PFSK-1 (cell line): ENCODE measurements around the gene CHADL.

ENCODE experiments used
- FOXP2 ChIP-seq: optimal IDR thresholded peaks from 2 replicates; pipeline ENCODE3; 2011; ENCODE audit warnings: borderline replicate concordance, control low read depth, inconsistent platforms; ENCODE audit not compliant: insufficient read depth; ENCODE audit errors: extremely low read length, extremely low read depth
- POLR2AphosphoS5 ChIP-seq: IDR thresholded peaks from 2 replicates; pipeline ENCODE4 v1.6.1; 2012; ENCODE audit warnings: low read depth, mild to moderate bottlenecking, control low read depth, low read length, moderate library complexity
- SIN3A ChIP-seq: IDR thresholded peaks from 2 replicates; pipeline ENCODE4 v1.6.1; 2012; ENCODE audit warnings: mild to moderate bottlenecking, low read length, moderate library complexity, borderline replicate concordance; ENCODE audit not compliant: insufficient read depth
- TAF1 ChIP-seq: IDR thresholded peaks from 2 replicates; pipeline ENCODE4 v1.6.1; 2012; ENCODE audit warnings: low read length, control low read depth, borderline replicate concordance; ENCODE audit not compliant: insufficient read depth
- TF ChIP-seq, protein P1 (sequence below), 2 experiments: IDR thresholded peaks; 2 replicates each; pipeline versions ENCODE4 v1.6.1 to v1.8.0; 2011 to 2012; ENCODE audit warnings: low read depth in 2 of 2, low read length in 2 of 2, control low read depth in 1 of 2, inconsistent platforms in 1 of 2, mild to moderate bottlenecking in 1 of 2, moderate library complexity in 1 of 2; ENCODE audit not compliant: insufficient read depth in 1 of 2

Gene CHADL

GRCh38 chr22:41263704-41264103, 23.0 kb upstream of the CHADL start:
- no peak for TF ChIP-seq FOXP2

DNA sequence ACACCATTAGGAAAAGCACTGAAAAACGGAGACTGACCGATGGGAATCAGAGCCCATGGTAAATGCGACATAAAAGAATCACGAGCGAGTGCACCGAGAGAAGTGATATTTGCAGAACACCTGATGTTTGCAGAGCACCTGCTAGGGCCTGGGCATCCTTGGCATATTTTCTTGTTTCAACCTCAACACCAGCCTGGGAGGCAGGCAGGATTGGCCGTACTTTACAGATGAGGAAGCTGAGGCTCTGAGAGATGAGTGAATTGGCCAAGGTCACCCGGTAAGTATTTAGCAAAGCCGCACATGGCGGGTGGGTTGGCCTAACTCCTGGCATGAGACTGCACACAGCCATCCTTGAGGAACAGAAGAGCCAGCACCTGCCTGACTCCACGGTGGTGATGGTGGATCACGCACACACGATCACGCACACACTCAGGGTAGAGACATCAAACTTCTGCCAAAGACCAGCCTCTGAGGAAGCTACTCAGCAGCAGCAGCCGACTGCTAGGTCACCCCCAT, 21.6 kb upstream of the CHADL start:
- TF ChIP-seq POLR2AphosphoS5 (no peak), TAF1 (no peak), SIN3A (no peak)
- TF ChIP-seq, protein P1, sequence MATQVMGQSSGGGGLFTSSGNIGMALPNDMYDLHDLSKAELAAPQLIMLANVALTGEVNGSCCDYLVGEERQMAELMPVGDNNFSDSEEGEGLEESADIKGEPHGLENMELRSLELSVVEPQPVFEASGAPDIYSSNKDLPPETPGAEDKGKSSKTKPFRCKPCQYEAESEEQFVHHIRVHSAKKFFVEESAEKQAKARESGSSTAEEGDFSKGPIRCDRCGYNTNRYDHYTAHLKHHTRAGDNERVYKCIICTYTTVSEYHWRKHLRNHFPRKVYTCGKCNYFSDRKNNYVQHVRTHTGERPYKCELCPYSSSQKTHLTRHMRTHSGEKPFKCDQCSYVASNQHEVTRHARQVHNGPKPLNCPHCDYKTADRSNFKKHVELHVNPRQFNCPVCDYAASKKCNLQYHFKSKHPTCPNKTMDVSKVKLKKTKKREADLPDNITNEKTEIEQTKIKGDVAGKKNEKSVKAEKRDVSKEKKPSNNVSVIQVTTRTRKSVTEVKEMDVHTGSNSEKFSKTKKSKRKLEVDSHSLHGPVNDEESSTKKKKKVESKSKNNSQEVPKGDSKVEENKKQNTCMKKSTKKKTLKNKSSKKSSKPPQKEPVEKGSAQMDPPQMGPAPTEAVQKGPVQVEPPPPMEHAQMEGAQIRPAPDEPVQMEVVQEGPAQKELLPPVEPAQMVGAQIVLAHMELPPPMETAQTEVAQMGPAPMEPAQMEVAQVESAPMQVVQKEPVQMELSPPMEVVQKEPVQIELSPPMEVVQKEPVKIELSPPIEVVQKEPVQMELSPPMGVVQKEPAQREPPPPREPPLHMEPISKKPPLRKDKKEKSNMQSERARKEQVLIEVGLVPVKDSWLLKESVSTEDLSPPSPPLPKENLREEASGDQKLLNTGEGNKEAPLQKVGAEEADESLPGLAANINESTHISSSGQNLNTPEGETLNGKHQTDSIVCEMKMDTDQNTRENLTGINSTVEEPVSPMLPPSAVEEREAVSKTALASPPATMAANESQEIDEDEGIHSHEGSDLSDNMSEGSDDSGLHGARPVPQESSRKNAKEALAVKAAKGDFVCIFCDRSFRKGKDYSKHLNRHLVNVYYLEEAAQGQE (IDR thresholded peaks at IDR 0.05; ENCODE audit: insufficient read depth in 1 of 2, low read depth in 2 of 2, low read length in 2 of 2): no peak

GRCh38 chr22:41261541-41262249, 21.0 kb upstream of the CHADL start:
- no peak for TF ChIP-seq FOXP2
- TF ChIP-seq TAF1: no peak
- TF ChIP-seq POLR2AphosphoS5: no peak
- no peak for TF ChIP-seq SIN3A
- TF ChIP-seq, protein P1 (IDR thresholded peaks at IDR 0.05; ENCODE audit: insufficient read depth in 1 of 2, low read depth in 2 of 2, low read length in 2 of 2): no peak

DNA sequence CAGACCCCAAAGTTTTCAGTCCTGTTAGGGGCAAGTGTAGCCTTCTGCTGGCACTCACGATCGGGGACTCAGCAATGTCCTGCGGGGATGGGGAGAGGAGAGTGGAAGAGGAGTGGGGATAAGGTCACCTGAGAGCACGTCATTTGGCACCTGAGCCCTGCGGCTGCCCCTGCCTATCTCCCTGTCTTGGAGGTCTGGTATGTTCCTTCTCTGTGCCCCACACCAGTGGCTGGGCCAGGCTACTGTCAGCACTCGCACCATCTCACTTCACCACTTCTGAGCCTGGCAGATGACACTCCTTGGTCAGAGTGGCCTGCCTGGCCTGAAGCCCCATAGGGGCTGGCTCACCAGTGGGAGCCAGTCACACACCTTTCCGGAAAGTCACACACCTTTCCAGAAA, 20.1 kb upstream of the CHADL start:
- TF ChIP-seq, protein P1 (IDR thresholded peaks at IDR 0.05; ENCODE audit: insufficient read depth in 1 of 2, low read depth in 2 of 2, low read length in 2 of 2): no peak
- TF ChIP-seq FOXP2: no peak
- no peak for TF ChIP-seq TAF1
- TF ChIP-seq POLR2AphosphoS5: no peak
- no peak for TF ChIP-seq SIN3A

- TF ChIP-seq TAF1 (no peak), FOXP2 (no peak), SIN3A (no peak), POLR2AphosphoS5 (no peak)
- TF ChIP-seq, protein P1 (IDR thresholded peaks at IDR 0.05; ENCODE audit: insufficient read depth in 1 of 2, low read depth in 2 of 2, low read length in 2 of 2): no peak
Measured at GRCh38 chr22:41257696-41258095, 17.0 kb upstream of the CHADL start.
